Measurements from ENCODE around the gene TEX52.
"Not testable (repeated sequence)": the region's sequence is repeated elsewhere in the genome, so short reads cannot be mapped to it uniquely, and the experiment has no call there.

Gene TEX52

GRCh38 chr12:2890388-2891239 is 33.8 kb upstream of the TEX52 start, which contains the start of gene TULP3:
TSS of gene TULP3 (plus strand) at chr12:2890891. CDS start at chr12:2890948, 57 bp downstream.
- Histone ChIP-seq H3K9me3 (ENCODE audit: control insufficient read depth in 2 of 2, low read length in 2 of 2) (no peaks in the 10 kb centered on the region), H3K4me3 (ENCODE audit: low read length in 2 of 2) (peak within 1 kb of the TSS; percentile 92 to 95), H3K9ac (ENCODE audit: low read length in 2 of 2) (peak within 1 kb of the TSS; percentile 93 to 99), H3K27ac (ENCODE audit: low read length) (peak within 1 kb of the TSS; percentile 96), H3K27me3 (ENCODE audit: control insufficient read depth in 1 of 2, insufficient read depth in 2 of 2, low read length in 2 of 2) (no peaks in the 10 kb centered on the region), H3K36me3 (ENCODE audit: control insufficient read depth in 2 of 2, insufficient read depth in 2 of 2, low read length in 2 of 2) (peaks cover 4 to 6% of the 10 kb centered on the region in 2 donors), H3K4me1 (ENCODE audit: control insufficient read depth, insufficient read depth, low read length) (peaks cover 17% of the 10 kb centered on the region)

- peak overlapping the region; percentile 96 for H3K27ac ChIP-seq (ENCODE audit: low read length)
- H3K9me3 ChIP-seq (ENCODE audit: control insufficient read depth in 2 of 2, low read length in 2 of 2): no peaks in the 10 kb centered on the region
- peak overlapping the region; percentile 71 to 90 for H3K9ac ChIP-seq (ENCODE audit: low read length in 2 of 2)
Measured at GRCh38 chr12:2890001-2890387, 33.2 kb upstream of the TEX52 start.

GRCh38 chr12:2886768-2887450 is 30.1 kb upstream of the TEX52 start:
- Histone ChIP-seq H3K9me3 (ENCODE audit: control insufficient read depth in 2 of 2, low read length in 2 of 2) (no peaks in the 10 kb centered on the region), H3K36me3 (ENCODE audit: control insufficient read depth in 2 of 2, insufficient read depth in 2 of 2, low read length in 2 of 2) (peaks cover 4 to 6% of the 10 kb centered on the region in 2 donors), H3K9ac (ENCODE audit: low read length in 2 of 2) (no peak overlapping the region), H3K4me1 (ENCODE audit: control insufficient read depth, insufficient read depth, low read length) (peaks cover 12% of the 10 kb centered on the region), H3K27me3 (ENCODE audit: control insufficient read depth in 1 of 2, insufficient read depth in 2 of 2, low read length in 2 of 2) (no peaks in the 10 kb centered on the region), H3K4me3 (ENCODE audit: low read length in 2 of 2) (no peak overlapping the region), H3K27ac (ENCODE audit: low read length) (no peak overlapping the region)

More at GRCh38 chr12:2890001-2890387, 33.2 kb upstream of the TEX52 start:
- H3K27me3 ChIP-seq (ENCODE audit: control insufficient read depth in 1 of 2, insufficient read depth in 2 of 2, low read length in 2 of 2): no peaks in the 10 kb centered on the region
- H3K4me3 ChIP-seq (ENCODE audit: low read length in 2 of 2): peak overlapping the region; percentile 70 to 92
- peaks cover 4 to 6% of the 10 kb centered on the region in 2 donors for H3K36me3 ChIP-seq (ENCODE audit: control insufficient read depth in 2 of 2, insufficient read depth in 2 of 2, low read length in 2 of 2)
- peaks cover 17% of the 10 kb centered on the region for H3K4me1 ChIP-seq (ENCODE audit: control insufficient read depth, insufficient read depth, low read length)

GRCh38 chr12:2884810-2885209 is 28.0 kb upstream of the TEX52 start:
- peaks cover 4 to 6% of the 10 kb centered on the region in 2 donors for H3K36me3 ChIP-seq (ENCODE audit: control insufficient read depth in 2 of 2, insufficient read depth in 2 of 2, low read length in 2 of 2)
- no peak overlapping the region for H3K27ac ChIP-seq (ENCODE audit: low read length)
- H3K9me3 ChIP-seq (ENCODE audit: control insufficient read depth in 2 of 2, low read length in 2 of 2): no peaks in the 10 kb centered on the region
- peak overlapping the region in 1 of 2 donors; percentile 33 for H3K9ac ChIP-seq (ENCODE audit: low read length in 2 of 2)
- H3K27me3 ChIP-seq (ENCODE audit: control insufficient read depth in 1 of 2, insufficient read depth in 2 of 2, low read length in 2 of 2): no peaks in the 10 kb centered on the region
- H3K4me1 ChIP-seq (ENCODE audit: control insufficient read depth, insufficient read depth, low read length): no peaks in the 10 kb centered on the region
- H3K4me3 ChIP-seq (ENCODE audit: low read length in 2 of 2): no peak overlapping the region

GRCh38 chr12:2879853-2880252 is 23.0 kb upstream of the TEX52 start:
- H3K9me3 ChIP-seq (ENCODE audit: control insufficient read depth in 2 of 2, low read length in 2 of 2): no peaks in the 10 kb centered on the region
- H3K36me3 ChIP-seq (ENCODE audit: control insufficient read depth in 2 of 2, insufficient read depth in 2 of 2, low read length in 2 of 2): no peaks in the 10 kb centered on the region
- peaks cover 19% of the 10 kb centered on the region for H3K4me1 ChIP-seq (ENCODE audit: control insufficient read depth, insufficient read depth, low read length)
- no peak overlapping the region for H3K9ac ChIP-seq (ENCODE audit: low read length in 2 of 2)
- H3K27me3 ChIP-seq (ENCODE audit: control insufficient read depth in 1 of 2, insufficient read depth in 2 of 2, low read length in 2 of 2): no peaks in the 10 kb centered on the region
- no peak overlapping the region for H3K4me3 ChIP-seq (ENCODE audit: low read length in 2 of 2)
- no peak overlapping the region for H3K27ac ChIP-seq (ENCODE audit: low read length)

GRCh38 chr12:2877953-2878732 is 21.3 kb upstream of the TEX52 start:
- Histone ChIP-seq H3K9me3 (ENCODE audit: control insufficient read depth in 2 of 2, low read length in 2 of 2) (no peaks in the 10 kb centered on the region), H3K36me3 (ENCODE audit: control insufficient read depth in 2 of 2, insufficient read depth in 2 of 2, low read length in 2 of 2) (no peaks in the 10 kb centered on the region), H3K27ac (ENCODE audit: low read length) (peak overlapping the region; percentile 86), H3K27me3 (ENCODE audit: control insufficient read depth in 1 of 2, insufficient read depth in 2 of 2, low read length in 2 of 2) (no peaks in the 10 kb centered on the region), H3K4me3 (ENCODE audit: low read length in 2 of 2) (peak overlapping the region; percentile 92 to 94), H3K4me1 (ENCODE audit: control insufficient read depth, insufficient read depth, low read length) (peaks cover 19% of the 10 kb centered on the region), H3K9ac (ENCODE audit: low read length in 2 of 2) (peak overlapping the region; percentile 93 to 96)

- H3K4me3 ChIP-seq (ENCODE audit: low read length in 2 of 2): peak within 1 kb of the TSS; percentile 92 to 94
- peaks cover 19% of the 10 kb centered on the region for H3K4me1 ChIP-seq (ENCODE audit: control insufficient read depth, insufficient read depth, low read length)
- H3K27ac ChIP-seq (ENCODE audit: low read length): peak within 1 kb of the TSS; percentile 86
- H3K9me3 ChIP-seq (ENCODE audit: control insufficient read depth in 2 of 2, low read length in 2 of 2): no peaks in the 10 kb centered on the region
- H3K36me3 ChIP-seq (ENCODE audit: control insufficient read depth in 2 of 2, insufficient read depth in 2 of 2, low read length in 2 of 2): no peaks in the 10 kb centered on the region
- no peaks in the 10 kb centered on the region for H3K27me3 ChIP-seq (ENCODE audit: control insufficient read depth in 1 of 2, insufficient read depth in 2 of 2, low read length in 2 of 2)
- peak within 1 kb of the TSS; percentile 93 to 96 for H3K9ac ChIP-seq (ENCODE audit: low read length in 2 of 2)
Measured at GRCh38 chr12:2877047-2877952, 20.5 kb upstream of the TEX52 start, which contains the start of the genes FOXM1 and RHNO1. TSS of gene FOXM1 (minus strand) at chr12:2877174. CDS start at chr12:2874478, 2,696 bp downstream. TSS of gene RHNO1 (plus strand) at chr12:2877223. CDS start at chr12:2885367, 8,144 bp downstream.

- H3K27ac ChIP-seq (ENCODE audit: low read length): no peak overlapping the region
- peak overlapping the region in 1 of 2 donors; percentile 38 for H3K9ac ChIP-seq (ENCODE audit: low read length in 2 of 2)
- H3K9me3 ChIP-seq (ENCODE audit: control insufficient read depth in 2 of 2, low read length in 2 of 2): no peaks in the 10 kb centered on the region
- peak overlapping the region; percentile 92 to 94 for H3K4me3 ChIP-seq (ENCODE audit: low read length in 2 of 2)
- H3K36me3 ChIP-seq (ENCODE audit: control insufficient read depth in 2 of 2, insufficient read depth in 2 of 2, low read length in 2 of 2): no peaks in the 10 kb centered on the region
- peaks cover 19% of the 10 kb centered on the region for H3K4me1 ChIP-seq (ENCODE audit: control insufficient read depth, insufficient read depth, low read length)
- no peaks in the 10 kb centered on the region for H3K27me3 ChIP-seq (ENCODE audit: control insufficient read depth in 1 of 2, insufficient read depth in 2 of 2, low read length in 2 of 2)
Measured at GRCh38 chr12:2876431-2877046, 19.7 kb upstream of the TEX52 start.

GRCh38 chr12:2868986-2869632 is 12.3 kb upstream of the TEX52 start:
- H3K4me3 ChIP-seq (ENCODE audit: low read length in 2 of 2); H3K27ac ChIP-seq (ENCODE audit: low read length); H3K9me3 ChIP-seq (ENCODE audit: control insufficient read depth in 2 of 2, low read length in 2 of 2); H3K27me3 ChIP-seq (ENCODE audit: control insufficient read depth in 1 of 2, insufficient read depth in 2 of 2, low read length in 2 of 2); H3K4me1 ChIP-seq (ENCODE audit: control insufficient read depth, insufficient read depth, low read length); H3K9ac ChIP-seq (ENCODE audit: low read length in 2 of 2); H3K36me3 ChIP-seq (ENCODE audit: control insufficient read depth in 2 of 2, insufficient read depth in 2 of 2, low read length in 2 of 2): not testable (repeated sequence)
